Trophoblast cell (in vitro differentiated cells and primary cell): ENCODE results near the gene PHIP.
A peak's percentile ranks its signal among the peaks of the same experiment; 100 is the strongest.

Experiments used
- DNase-seq, 2 donors: peaks; one replicate each; pipeline ENCODE4 v3.0.0-alpha.2; 2016
- H2AFZ ChIP-seq: 2 replicates; pipeline ENCODE4 v1.6.1; 2013; ENCODE audit warnings: low read length, moderate library complexity, mild to moderate bottlenecking; ENCODE audit not compliant: insufficient read depth, poor library complexity
- H2AK5ac ChIP-seq: 2 replicates; pipeline ENCODE4 v1.6.1; 2013; ENCODE audit warnings: mild to moderate bottlenecking, low read length
- H2BK120ac ChIP-seq: 2 replicates; pipeline ENCODE4 v1.6.1; 2013; ENCODE audit warnings: low read length, mild to moderate bottlenecking, moderate library complexity; ENCODE audit not compliant: insufficient read depth, poor library complexity
- H2BK12ac ChIP-seq: 2 replicates; pipeline ENCODE4 v1.6.1; 2013; ENCODE audit warnings: mild to moderate bottlenecking, low read length, moderate library complexity
- H2BK5ac ChIP-seq: 2 replicates; pipeline ENCODE4 v1.6.1; 2013; ENCODE audit warnings: low read length, low read depth, moderate library complexity, mild to moderate bottlenecking; ENCODE audit not compliant: poor library complexity
- H3K14ac ChIP-seq: 2 replicates; pipeline ENCODE4 v1.6.1; 2013; ENCODE audit warnings: mild to moderate bottlenecking, low read length
- H3K18ac ChIP-seq: 2 replicates; pipeline ENCODE4 v1.6.1; 2013; ENCODE audit warnings: mild to moderate bottlenecking, low read length
- H3K23ac ChIP-seq: 2 replicates; pipeline ENCODE4 v1.6.1; 2013; ENCODE audit warnings: low read length
- H3K27ac ChIP-seq: 2 replicates; pipeline ENCODE4 v1.5.1; 2013; ENCODE audit warnings: low read depth, mild to moderate bottlenecking, inconsistent platforms, low read length, moderate library complexity
- H3K27me3 ChIP-seq: 2 replicates; pipeline ENCODE4 v1.6.1; 2013; ENCODE audit warnings: inconsistent platforms, mild to moderate bottlenecking, low read length, moderate library complexity; ENCODE audit not compliant: insufficient read depth
- H3K36me3 ChIP-seq, 2 experiments: 1 replicate in 1 of 2; 2 replicates in 1 of 2; pipeline ENCODE4 v1.6.1; 2013; ENCODE audit warnings: low read length in 2 of 2, mild to moderate bottlenecking in 2 of 2, moderate library complexity in 1 of 2; ENCODE audit not compliant: insufficient read depth in 2 of 2, control insufficient read depth in 1 of 2
- H3K4ac ChIP-seq: 2 replicates; pipeline ENCODE4 v1.6.1; 2013; ENCODE audit warnings: low read depth, mild to moderate bottlenecking, low read length, moderate library complexity
- H3K4me1 ChIP-seq, 2 experiments: 1 replicate in 1 of 2; 2 replicates in 1 of 2; pipeline ENCODE4 v1.6.1; 2013; ENCODE audit warnings: low read length in 2 of 2, mild to moderate bottlenecking in 2 of 2, moderate library complexity in 1 of 2; ENCODE audit not compliant: insufficient read depth in 2 of 2, control insufficient read depth in 1 of 2
- H3K4me2 ChIP-seq: 2 replicates; pipeline ENCODE4 v1.6.1; 2013; ENCODE audit warnings: inconsistent platforms, mild to moderate bottlenecking, low read length, moderate library complexity
- H3K4me3 ChIP-seq: 2 replicates; pipeline ENCODE4 v1.5.1; 2013; ENCODE audit warnings: mild to moderate bottlenecking, low read depth, low read length, inconsistent platforms
- H3K79me1 ChIP-seq: one replicate; pipeline ENCODE4 v1.6.1; 2013; ENCODE audit warnings: low read length
- H3K79me2 ChIP-seq: 2 replicates; pipeline ENCODE4 v1.6.1; 2013; ENCODE audit warnings: low read length, mild to moderate bottlenecking; ENCODE audit not compliant: control insufficient read depth, insufficient read depth, poor library complexity
- H3K9ac ChIP-seq: 2 replicates; pipeline ENCODE4 v1.6.1; 2013; ENCODE audit warnings: mild to moderate bottlenecking, low read length
- H3K9me3 ChIP-seq: 2 replicates; pipeline ENCODE4 v1.6.1; 2013; ENCODE audit warnings: low read depth, mild to moderate bottlenecking, control low read depth, inconsistent platforms, low read length; ENCODE audit not compliant: insufficient read depth
- H4K12ac ChIP-seq: 2 replicates; pipeline ENCODE4 v1.6.1; 2013; ENCODE audit warnings: low read depth, mild to moderate bottlenecking, low read length, moderate library complexity
- H4K8ac ChIP-seq: 2 replicates; pipeline ENCODE4 v1.6.1; 2013; ENCODE audit warnings: low read depth, mild to moderate bottlenecking, low read length, moderate library complexity
- H4K91ac ChIP-seq: one replicate; pipeline ENCODE4 v1.6.1; 2013; ENCODE audit warnings: low read depth, mild to moderate bottlenecking, low read length, moderate library complexity
- WGBS: extraction: QIAGEN DNeasy Blood & Tissue Kit; methylation state at CpG from one replicate; pipeline ENCODE4 v1.1.7; 2013; ENCODE audit warnings: missing lambda C conversion rate; ENCODE audit not compliant: insufficient read length, insufficient coverage; ENCODE audit errors: extremely low coverage; 5-methylcytosine and 5-hydroxymethylcytosine counted together

The PHIP gene

DNA sequence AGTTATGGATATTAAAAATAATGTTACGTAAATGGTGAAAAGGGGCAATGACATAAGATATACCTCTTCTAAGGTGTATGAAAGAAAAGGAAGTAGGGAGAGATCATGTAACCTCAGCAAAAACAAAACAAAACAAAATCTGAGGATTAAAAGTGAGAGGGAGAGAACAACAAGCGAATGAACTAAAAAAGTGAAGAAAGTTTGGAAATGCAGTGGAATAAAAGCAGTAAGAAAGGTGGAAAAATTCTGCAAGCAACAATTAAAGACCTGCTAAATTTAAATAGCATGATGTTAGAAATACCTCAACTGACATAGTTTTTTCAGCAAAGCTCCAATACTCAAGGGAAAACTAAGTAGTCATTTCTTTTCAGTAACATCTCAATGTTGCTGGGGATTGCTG, 48.0 kb downstream of the PHIP start:
- Histone ChIP-seq H3K4me2 (no peak overlapping the region), H3K14ac (no peak overlapping the region), H4K8ac (no peak overlapping the region), H3K79me1 (no peaks in the 10 kb centered on the region), H3K23ac (no peak overlapping the region), H2AFZ (no peak overlapping the region), H3K4me3 (no peak overlapping the region), H2BK5ac (no peak overlapping the region), H3K79me2 (no peaks in the 10 kb centered on the region), H3K18ac (no peak overlapping the region), H3K4ac (no peak overlapping the region), H4K91ac (no peak overlapping the region), H2AK5ac (no peak overlapping the region), H4K12ac (no peak overlapping the region), H2BK12ac (no peak overlapping the region), H3K9ac (no peak overlapping the region), H3K27me3 (no peaks in the 10 kb centered on the region), H3K9me3 (no peaks in the 10 kb centered on the region), H3K36me3 (peaks cover 2 to 3% of the 10 kb centered on the region in 2 experiments), H2BK120ac (no peak overlapping the region), H3K27ac (no peak overlapping the region), H3K4me1 (peaks cover 0 to 3% of the 10 kb centered on the region in 2 experiments)
- no CpG with 5 or more reads among the region's 2 CpGs for WGBS
- no peak for DNase-seq

DNA sequence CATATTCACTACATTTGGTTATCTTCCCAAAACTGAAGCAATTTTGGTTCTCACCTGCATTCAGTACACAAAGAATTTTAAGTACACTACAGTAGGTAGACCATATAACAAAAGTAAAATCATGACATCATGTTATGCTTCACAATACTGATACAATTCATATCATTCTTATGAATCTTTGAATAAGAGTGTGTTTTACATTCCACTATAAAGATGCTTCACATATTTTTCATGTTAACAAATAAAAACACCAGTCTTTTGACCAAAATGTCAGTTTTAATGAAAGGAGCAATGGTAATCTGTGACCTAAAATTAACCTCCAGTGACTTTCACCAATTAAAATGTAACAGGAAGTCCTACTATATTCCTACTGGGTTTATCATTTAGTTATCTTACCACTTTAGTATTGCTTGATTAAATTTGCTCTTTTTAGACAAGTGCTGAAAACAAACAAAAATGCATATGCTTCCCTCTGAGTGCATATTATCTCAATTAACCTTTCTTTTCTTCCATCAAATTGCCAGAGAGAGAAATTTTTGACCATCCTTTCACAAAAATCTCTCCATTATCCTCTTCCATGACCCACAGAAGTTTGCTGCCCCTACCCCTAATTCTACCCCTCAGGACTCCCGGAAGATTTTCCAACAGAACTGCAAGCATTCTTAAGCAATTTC, 49.3 kb downstream of the PHIP start:
- no peak overlapping the region for H3K18ac ChIP-seq
- no CpG with 5 or more reads among the region's 1 CpG for WGBS

DNA sequence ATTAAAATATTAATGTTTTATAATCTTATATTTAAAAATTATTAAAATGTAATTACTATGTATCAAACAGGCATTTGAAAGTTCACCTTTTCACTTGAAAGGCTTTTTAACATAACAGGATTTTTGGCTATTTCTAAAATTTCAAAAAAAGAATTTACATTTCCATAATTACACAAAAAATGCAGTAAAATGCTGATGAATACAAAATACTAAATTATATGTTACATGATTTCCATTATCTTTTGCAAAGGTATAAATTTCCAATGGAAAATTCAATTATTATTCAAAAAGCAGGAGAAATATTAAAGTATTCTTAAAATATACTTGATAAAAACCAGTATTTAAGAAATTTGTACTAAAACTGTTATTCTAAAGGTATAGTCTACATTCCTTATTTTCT, 66.1 kb downstream of the PHIP start:
- DNase-seq, result no peak
- H4K91ac ChIP-seq, result no peak overlapping the region

More for the DNA sequence above, 49.3 kb downstream of the PHIP start:
- H3K79me1 ChIP-seq, result no peaks in the 10 kb centered on the region
- H3K79me2 ChIP-seq, result no peaks in the 10 kb centered on the region
- peaks cover 0 to 3% of the 10 kb centered on the region in 2 experiments for H3K4me1 ChIP-seq
- H3K23ac ChIP-seq, result no peak overlapping the region
- H3K9me3 ChIP-seq, result no peaks in the 10 kb centered on the region
- no peak overlapping the region for H3K4me3 ChIP-seq
- H4K91ac ChIP-seq, result no peak overlapping the region
- H3K27me3 ChIP-seq, result no peaks in the 10 kb centered on the region
- no peak overlapping the region for H2AK5ac ChIP-seq
- H3K9ac ChIP-seq, result no peak overlapping the region
- peak in 1 of 2 donors; percentile 28 for DNase-seq
- no peak overlapping the region for H4K8ac ChIP-seq
- H3K4ac ChIP-seq, result no peak overlapping the region
- H3K36me3 ChIP-seq, result peaks cover 2 to 3% of the 10 kb centered on the region in 2 experiments
- no peak overlapping the region for H4K12ac ChIP-seq
- H2BK5ac ChIP-seq, result no peak overlapping the region
- no peak overlapping the region for H2BK12ac ChIP-seq
- no peak overlapping the region for H2AFZ ChIP-seq
- H3K27ac ChIP-seq, result no peak overlapping the region
- no peak overlapping the region for H3K14ac ChIP-seq
- no peak overlapping the region for H3K4me2 ChIP-seq
- no peak overlapping the region for H2BK120ac ChIP-seq

DNA sequence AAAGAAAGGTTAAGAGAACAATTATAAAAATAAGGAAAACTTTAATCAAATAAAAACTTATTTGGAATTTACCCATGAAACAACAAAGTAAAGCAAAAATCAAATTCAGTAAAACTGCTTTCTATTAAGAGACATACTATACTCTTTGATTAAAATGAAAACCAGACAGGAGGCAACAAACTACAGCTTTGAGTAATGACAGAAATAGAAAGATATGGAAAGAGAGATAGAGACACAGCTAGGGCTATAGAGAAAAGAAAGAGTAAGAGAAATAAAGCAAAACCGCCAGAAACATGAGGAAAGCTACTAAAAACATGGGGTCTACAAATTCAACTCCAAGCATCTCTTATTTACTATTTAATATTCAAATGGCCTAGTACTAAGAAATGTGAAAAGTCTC, 67.6 kb downstream of the PHIP start:
- H3K18ac ChIP-seq, result no peak overlapping the region
- H4K8ac ChIP-seq, result no peak overlapping the region
- H3K79me2 ChIP-seq, result no peaks in the 10 kb centered on the region
- H4K91ac ChIP-seq, result no peak overlapping the region
- H2AK5ac ChIP-seq, result no peak overlapping the region
- no peak overlapping the region for H3K4me2 ChIP-seq
- no CpG with 5 or more reads among the region's 1 CpG for WGBS
- no peaks in the 10 kb centered on the region for H3K9me3 ChIP-seq
- DNase-seq, result no peak
- no peak overlapping the region for H3K4me3 ChIP-seq
- no peak overlapping the region for H3K23ac ChIP-seq
- no peaks in the 10 kb centered on the region for H3K4me1 ChIP-seq
- no peaks in the 10 kb centered on the region for H3K79me1 ChIP-seq
- no peak overlapping the region for H2BK5ac ChIP-seq
- no peak overlapping the region for H4K12ac ChIP-seq
- no peak overlapping the region for H3K14ac ChIP-seq
- H3K4ac ChIP-seq, result no peak overlapping the region
- H3K9ac ChIP-seq, result no peak overlapping the region
- no peak overlapping the region for H2BK120ac ChIP-seq
- no peak overlapping the region for H2BK12ac ChIP-seq
- H3K27me3 ChIP-seq, result no peaks in the 10 kb centered on the region
- H3K27ac ChIP-seq, result no peak overlapping the region
- no peak overlapping the region for H2AFZ ChIP-seq
- peaks cover 1 to 2% of the 10 kb centered on the region in 2 experiments for H3K36me3 ChIP-seq

More for the DNA sequence above, 66.1 kb downstream of the PHIP start:
- H3K79me2 ChIP-seq, result no peaks in the 10 kb centered on the region
- no peak overlapping the region for H2AFZ ChIP-seq
- H3K9me3 ChIP-seq, result no peaks in the 10 kb centered on the region
- H2BK5ac ChIP-seq, result no peak overlapping the region
- H3K4ac ChIP-seq, result no peak overlapping the region
- H3K4me1 ChIP-seq, result no peaks in the 10 kb centered on the region
- no peak overlapping the region for H3K27ac ChIP-seq
- no peak overlapping the region for H3K14ac ChIP-seq
- no peak overlapping the region for H3K18ac ChIP-seq
- H4K12ac ChIP-seq, result no peak overlapping the region
- no peak overlapping the region for H3K23ac ChIP-seq
- H3K36me3 ChIP-seq, result peaks cover 1 to 2% of the 10 kb centered on the region in 2 experiments
- H2AK5ac ChIP-seq, result no peak overlapping the region
- no peak overlapping the region for H3K9ac ChIP-seq
- no peak overlapping the region for H4K8ac ChIP-seq
- H3K4me2 ChIP-seq, result no peak overlapping the region
- no peaks in the 10 kb centered on the region for H3K79me1 ChIP-seq
- no peak overlapping the region for H2BK120ac ChIP-seq
- no peak overlapping the region for H2BK12ac ChIP-seq
- no peak overlapping the region for H3K4me3 ChIP-seq
- H3K27me3 ChIP-seq, result no peaks in the 10 kb centered on the region
